Activated T-cell treated with anti-CD3 and anti-CD28 coated beads, Interleukin-2, amount 50 U/mL, for 72 hours (primary cell): ENCODE measurements around the gene YTHDF2. TPM values are rescaled to one million over a fixed set of nuclear protein-coding genes. Genes with fewer than 3 reads are reported as not detected.

Experiments used
- ATAC-seq, 2 donors: fragments of 150-1000 bp; cut with Tn5 transposase; replicated peaks in 1 of 2; 2 replicates each; pipeline ENCODE4 v1.10.0; 2021; ENCODE audit warnings: moderate library complexity in 2 of 2, mild to moderate bottlenecking in 1 of 2
- DNase-seq, 2 donors: peaks; one replicate each; pipeline ENCODE4 v3.0.0; 2021 to 2022; ENCODE audit warnings: mixed read lengths in 1 of 2
- H3K27ac Mint-ChIP-seq: one replicate; pipeline ENCODE4 v1.8.0; 2022; ENCODE audit warnings: mild to moderate bottlenecking, moderate library complexity, mixed read lengths
- H3K27me3 Mint-ChIP-seq: one replicate; pipeline ENCODE4 v1.8.0; 2022; ENCODE audit warnings: low read depth, mixed read lengths
- H3K36me3 Mint-ChIP-seq, 2 donors: one replicate each; pipeline ENCODE4 v1.8.0; 2022; ENCODE audit warnings: mixed read lengths in 2 of 2, mild to moderate bottlenecking in 1 of 2; ENCODE audit not compliant: insufficient read depth in 2 of 2
- H3K4me1 Mint-ChIP-seq: one replicate; pipeline ENCODE4 v1.8.0; 2022; ENCODE audit warnings: low read depth, mixed read lengths
- H3K4me3 Mint-ChIP-seq, 2 donors: one replicate each; pipeline ENCODE4 v1.8.0; 2022; ENCODE audit warnings: mild to moderate bottlenecking in 2 of 2, mixed read lengths in 2 of 2, moderate library complexity in 2 of 2
- H3K9me3 Mint-ChIP-seq, 2 donors: one replicate each; pipeline ENCODE4 v1.8.0; 2022; ENCODE audit warnings: mixed read lengths in 2 of 2
- total RNA-seq, 2 donors: library from RNA; stranded (reverse); gene quantifications; one replicate each; pipeline ENCODE4 v1.2.3, GENCODE V29; 2022

The YTHDF2 gene
- total RNA-seq, 2 donors from 2014 or later: 86.3 to 104 TPM

GRCh38 chr1:28813931-28814465 is 77.3 kb downstream of the YTHDF2 start:
- no peak for ATAC-seq
- Mint-ChIP-seq H3K36me3 (no peaks in the 10 kb centered on the region), H3K27me3 (peaks cover 63% of the 10 kb centered on the region), H3K27ac (no peak overlapping the region), H3K9me3 (no peaks in the 10 kb centered on the region), H3K4me3 (no peak overlapping the region), H3K4me1 (peaks cover 4% of the 10 kb centered on the region)
- DNase-seq: no peak

- Mint-ChIP-seq H3K36me3 (no peaks in the 10 kb centered on the region), H3K4me3 (no peak overlapping the region), H3K27me3 (peaks cover 53% of the 10 kb centered on the region), H3K9me3 (no peaks in the 10 kb centered on the region), H3K4me1 (peaks cover 4% of the 10 kb centered on the region), H3K27ac (no peak overlapping the region)
- peak in 1 of 2 donors; percentile 3 for DNase-seq
- peak in 1 of 2 donors; percentile 38 for ATAC-seq
These were observed 78.9 kb downstream of the YTHDF2 start for GRCh38 chr1:28815533-28816185.

DNA sequence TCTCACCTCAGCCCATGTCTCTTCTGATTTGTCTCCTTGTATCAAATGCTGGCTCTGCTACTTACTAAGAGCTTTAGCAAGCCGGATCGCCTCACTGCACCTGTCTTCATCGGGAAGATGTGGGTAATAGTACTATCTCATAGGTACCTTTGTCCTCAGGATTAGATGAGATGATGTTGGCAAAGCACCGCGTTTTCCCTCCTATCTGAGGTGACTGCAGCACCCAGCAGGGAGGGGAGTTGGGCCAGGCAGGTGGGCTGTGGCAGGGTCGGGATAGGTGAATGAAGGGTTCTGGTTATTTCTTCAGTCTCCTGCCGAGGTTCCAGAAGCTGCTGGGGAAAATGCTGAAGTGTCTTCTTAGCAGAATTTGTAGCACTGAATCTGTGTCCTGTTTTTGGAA is 80.4 kb downstream of the YTHDF2 start:
- no peaks in the 10 kb centered on the region for H3K9me3 Mint-ChIP-seq
- H3K27me3 Mint-ChIP-seq: peaks cover 41% of the 10 kb centered on the region

DNA sequence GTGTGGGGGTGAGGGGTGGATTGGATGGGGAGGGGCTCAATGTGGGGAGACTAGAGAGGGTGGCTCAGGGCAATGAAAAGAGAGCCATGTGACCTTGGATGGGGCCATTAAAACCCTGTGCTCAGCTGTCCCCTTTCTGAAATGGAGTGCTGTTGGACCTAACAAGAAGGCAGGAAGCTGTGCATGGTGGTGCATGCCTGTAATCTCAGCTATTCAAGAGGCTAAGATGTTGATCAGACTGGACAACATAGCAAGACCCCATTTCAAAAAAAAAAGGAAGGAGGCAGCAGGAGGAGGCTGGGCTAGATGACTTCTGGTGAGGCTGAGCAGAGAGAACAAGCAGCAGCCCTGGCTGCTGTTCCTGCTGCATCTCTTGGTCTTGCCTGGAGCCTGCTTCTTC is 82.3 kb downstream of the YTHDF2 start:
- no peaks in the 10 kb centered on the region for H3K4me1 Mint-ChIP-seq
- DNase-seq (no peak), ATAC-seq (no peak)
- H3K4me3 Mint-ChIP-seq: no peak overlapping the region
- no peaks in the 10 kb centered on the region for H3K9me3 Mint-ChIP-seq
- peaks cover 25% of the 10 kb centered on the region for H3K27me3 Mint-ChIP-seq
- H3K27ac Mint-ChIP-seq: no peak overlapping the region
- H3K36me3 Mint-ChIP-seq: no peaks in the 10 kb centered on the region

More for the DNA sequence above, 80.4 kb downstream of the YTHDF2 start:
- H3K4me3 Mint-ChIP-seq: no peak overlapping the region
- H3K4me1 Mint-ChIP-seq: no peaks in the 10 kb centered on the region
- no peak for DNase-seq
- H3K27ac Mint-ChIP-seq: no peak overlapping the region
- no peaks in the 10 kb centered on the region for H3K36me3 Mint-ChIP-seq
- no peak for ATAC-seq

Other genes with a start within 250 kb of the YTHDF2 start
- 10 to 100 TPM; 45.3 to 48.3 TPM for gene RCC1, start 230.9 kb upstream of the YTHDF2 start, total RNA-seq
- gene TRNAU1AP, start 183.9 kb upstream of the YTHDF2 start, total RNA-seq: 10 to 100 TPM; 38.8 to 49.7 TPM
- gene RAB42, start 144.7 kb upstream of the YTHDF2 start, total RNA-seq: under 1 TPM in 1 of 2 donors, not detected in 1; 0.17 TPM
- gene TAF12, start 93.9 kb upstream of the YTHDF2 start, total RNA-seq: 10 to 100 TPM; 23.9 to 28.7 TPM
- not detected for gene RNU11, start 88.3 kb upstream of the YTHDF2 start, total RNA-seq
- gene GMEB1, start 68.2 kb upstream of the YTHDF2 start, total RNA-seq: 10 to 100 TPM; 18.9 to 19.6 TPM
- not detected for gene OPRD1, start 75.2 kb downstream of the YTHDF2 start, total RNA-seq
- gene EPB41, start 177.6 kb downstream of the YTHDF2 start, total RNA-seq: 100 to 1,000 TPM in 1 of 2 donors, 10 to 100 TPM in 1; 73.3 to 109 TPM